Natural killer cell treated with Interleukin-12 subunit alpha and Interleukin-12 subunit beta and Interleukin-15 and Interleukin-18, amount 100 ng/mL, for 72 hours (primary cell): Measurements from ENCODE around the gene CYLD. TPM values are rescaled to one million over a fixed set of nuclear protein-coding genes. Genes with fewer than 3 reads are reported as not detected.

Experiments
- ATAC-seq, 2 donors: fragments of 150-1000 bp; cut with Tn5 transposase in 1 of 2; sonication (Bioruptor Pico), chemical (Tn5 transposase) in 1 of 2; 2 replicates each; pipeline ENCODE4 v1.10.0; 2021
- DNase-seq: peaks from one replicate; pipeline ENCODE4 v3.0.0; 2022; ENCODE audit warnings: low spot score
- H3K27ac Mint-ChIP-seq, 2 donors: 1 replicate in 1 of 2; 2 replicates in 1 of 2; pipeline ENCODE4 v1.8.0; 2022; ENCODE audit warnings: mixed read lengths in 2 of 2, mild to moderate bottlenecking in 1 of 2, moderate library complexity in 1 of 2
- H3K27me3 Mint-ChIP-seq, 2 donors: 1 replicate in 1 of 2; 2 replicates in 1 of 2; pipeline ENCODE4 v1.8.0; 2022; ENCODE audit warnings: mixed read lengths in 2 of 2
- H3K36me3 Mint-ChIP-seq: one replicate; pipeline ENCODE4 v1.8.0; 2022; ENCODE audit warnings: mixed read lengths
- H3K4me1 Mint-ChIP-seq, 2 donors: 1 replicate in 1 of 2; 2 replicates in 1 of 2; pipeline ENCODE4 v1.8.0; 2022; ENCODE audit warnings: low read depth in 2 of 2, mixed read lengths in 2 of 2, mild to moderate bottlenecking in 1 of 2
- H3K4me3 Mint-ChIP-seq: one replicate; pipeline ENCODE4 v1.8.0; 2022; ENCODE audit warnings: mixed read lengths
- H3K9me3 Mint-ChIP-seq: 2 replicates; pipeline ENCODE4 v1.8.0; 2022; ENCODE audit warnings: mixed read lengths
- total RNA-seq, 2 donors: library from RNA; stranded (reverse); gene quantifications; one replicate each; pipeline ENCODE4 v1.2.3, GENCODE V29; 2022

CYLD gene
- total RNA-seq, 2 donors from 2014 or later = 95.4 to 126 TPM

DNA sequence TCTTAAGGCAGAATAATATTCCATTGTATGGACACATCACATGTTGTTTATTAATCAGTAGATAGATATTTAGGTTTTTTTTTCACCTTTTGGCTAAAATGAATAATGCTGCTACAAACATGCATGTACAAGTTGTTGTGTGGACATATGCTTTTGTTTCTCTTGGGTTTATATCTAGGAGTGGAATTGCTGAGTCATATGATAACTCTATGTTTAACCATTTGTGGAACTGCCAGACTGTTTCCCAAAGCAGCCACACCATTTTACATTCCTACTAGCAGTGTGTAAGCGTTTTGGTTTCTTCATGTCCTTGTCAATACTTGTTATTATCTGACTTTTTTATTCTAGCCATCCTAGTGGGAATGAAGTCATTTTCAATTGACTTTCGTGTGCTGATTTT is 21.3 kb downstream of the CYLD start:
- DNase-seq = no peak
- Mint-ChIP-seq H3K4me1 (peaks cover 57 to 76% of the 10 kb centered on the region in 2 donors), H3K27ac (no peak overlapping the region), H3K36me3 (peaks cover 36% of the 10 kb centered on the region), H3K4me3 (no peak overlapping the region), H3K9me3 (peaks cover 6% of the 10 kb centered on the region), H3K27me3 (no peaks in the 10 kb centered on the region)
- no peak for ATAC-seq

DNA sequence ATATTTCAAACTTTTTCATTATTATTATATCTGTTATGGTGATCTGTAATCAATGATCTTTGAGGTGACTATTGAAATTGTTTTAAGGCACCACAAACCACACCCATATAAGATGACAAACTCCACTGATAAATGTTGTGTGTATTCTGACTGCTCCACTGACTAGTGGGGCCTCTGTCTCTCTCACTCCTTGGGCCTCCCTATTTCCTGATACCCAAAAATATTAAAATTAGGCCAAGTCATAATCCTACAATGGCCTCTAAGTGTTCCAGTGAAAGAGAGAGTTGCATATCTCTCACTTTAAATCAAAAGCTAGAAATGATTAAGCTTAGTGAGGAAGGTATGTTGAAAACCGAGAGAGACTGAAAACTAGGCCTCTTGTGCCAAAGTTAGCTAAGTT is 23.4 kb downstream of the CYLD start:
- H3K27me3 Mint-ChIP-seq = no peaks in the 10 kb centered on the region
- H3K4me1 Mint-ChIP-seq = peaks cover 63 to 80% of the 10 kb centered on the region in 2 donors
- H3K27ac Mint-ChIP-seq = peak overlapping the region; percentile 5 to 26
- H3K36me3 Mint-ChIP-seq = peaks cover 46% of the 10 kb centered on the region
- peaks cover 6% of the 10 kb centered on the region for H3K9me3 Mint-ChIP-seq
- DNase-seq (no peak), ATAC-seq (peak in 1 of 2 donors; percentile 65)
- peak overlapping the region; percentile 61 for H3K4me3 Mint-ChIP-seq

DNA sequence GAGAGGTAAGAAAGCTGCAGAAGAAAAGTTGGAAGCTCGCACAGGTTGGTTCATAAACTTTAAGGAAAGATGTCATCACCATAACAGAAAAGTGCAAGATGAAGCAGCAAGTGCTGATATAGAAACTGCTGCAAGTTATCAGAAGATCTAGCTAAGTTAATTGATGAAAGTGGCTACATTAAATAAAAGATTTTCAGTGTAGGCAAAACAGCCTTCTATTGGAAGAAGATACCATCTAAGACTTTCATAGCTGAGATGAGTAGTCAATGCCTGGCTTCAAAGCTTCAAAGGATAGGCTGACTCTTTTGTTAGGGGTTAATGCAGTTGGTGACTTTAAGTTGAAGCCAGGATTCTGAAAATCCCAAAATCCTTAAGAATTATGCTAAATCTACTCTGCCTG is 24.0 kb downstream of the CYLD start:
- Mint-ChIP-seq H3K4me1 (peaks cover 63 to 74% of the 10 kb centered on the region in 2 donors), H3K9me3 (peaks cover 6% of the 10 kb centered on the region), H3K4me3 (peak overlapping the region; percentile 61), H3K27ac (peak overlapping the region; percentile 5 to 26), H3K27me3 (no peaks in the 10 kb centered on the region), H3K36me3 (peaks cover 46% of the 10 kb centered on the region)
- ATAC-seq = no peak
- DNase-seq = no peak

DNA sequence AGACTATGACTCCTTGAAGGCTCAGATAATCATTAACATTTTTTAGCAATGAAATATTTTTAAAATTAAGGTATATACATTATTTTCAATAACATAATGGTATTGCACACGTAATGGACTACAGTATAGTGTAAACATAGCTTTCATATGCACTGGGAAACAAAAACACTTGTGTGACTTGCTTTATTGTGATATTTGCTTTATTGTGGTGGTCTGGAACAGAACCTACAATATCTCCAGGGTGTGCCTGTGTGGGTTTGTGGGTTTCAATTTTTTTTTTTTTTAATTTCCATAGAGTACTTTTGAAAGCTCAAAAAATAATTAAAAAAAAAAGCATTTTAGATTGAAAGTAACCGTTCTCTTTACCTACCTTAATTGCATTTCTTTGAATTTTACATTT is 25.3 kb downstream of the CYLD start:
- DNase-seq = no peak
- no peak for ATAC-seq
- H3K9me3 Mint-ChIP-seq = peaks cover 6% of the 10 kb centered on the region
- H3K4me1 Mint-ChIP-seq = peaks cover 56 to 73% of the 10 kb centered on the region in 2 donors
- H3K36me3 Mint-ChIP-seq = peaks cover 37% of the 10 kb centered on the region
- H3K27ac Mint-ChIP-seq = no peak overlapping the region
- H3K27me3 Mint-ChIP-seq = no peaks in the 10 kb centered on the region
- H3K4me3 Mint-ChIP-seq = no peak overlapping the region

DNA sequence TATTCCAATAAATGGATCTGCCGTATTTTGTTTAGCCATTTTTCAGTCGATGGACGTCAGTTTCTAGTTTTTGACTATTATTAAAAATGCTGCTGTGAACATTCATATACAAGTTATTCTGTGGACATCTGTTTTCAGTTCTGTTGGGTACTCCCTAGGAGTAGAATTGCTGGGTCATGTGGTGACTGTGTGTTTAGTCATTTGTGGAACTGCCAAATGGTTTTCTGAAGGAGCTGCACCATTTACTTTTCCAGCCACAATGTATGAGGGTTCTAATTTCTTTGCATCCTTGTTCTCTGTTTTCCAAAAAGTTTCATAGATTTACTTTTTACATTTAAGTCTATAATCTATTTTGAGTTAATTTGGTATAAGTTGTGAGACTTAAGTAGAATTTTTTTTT is 29.5 kb downstream of the CYLD start:
- no peak overlapping the region for H3K27ac Mint-ChIP-seq
- DNase-seq (no peak), ATAC-seq (no peak)
- peaks cover 4% of the 10 kb centered on the region for H3K9me3 Mint-ChIP-seq
- no peak overlapping the region for H3K4me3 Mint-ChIP-seq
- peaks cover 32 to 51% of the 10 kb centered on the region in 2 donors for H3K4me1 Mint-ChIP-seq
- H3K27me3 Mint-ChIP-seq = no peaks in the 10 kb centered on the region
- peaks cover 23% of the 10 kb centered on the region for H3K36me3 Mint-ChIP-seq

DNA sequence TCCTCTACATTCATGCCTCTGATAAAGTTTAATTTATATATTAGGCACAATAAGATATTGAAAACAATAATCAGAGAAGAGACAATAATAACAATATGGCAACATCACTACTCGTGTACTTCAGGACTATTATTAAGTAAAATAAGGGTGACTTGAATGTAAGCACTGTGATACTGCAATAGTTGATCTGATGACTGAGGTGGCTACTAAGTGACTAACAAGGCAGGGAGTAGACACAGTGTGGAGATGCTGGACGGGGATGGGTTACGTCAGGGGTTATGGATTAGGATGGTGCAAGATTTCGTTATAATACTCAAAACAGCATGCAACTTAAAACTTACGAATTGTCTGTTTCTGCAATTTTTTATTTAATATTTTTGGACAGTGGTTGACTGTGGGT is 32.5 kb downstream of the CYLD start:
- Mint-ChIP-seq H3K4me3 (no peak overlapping the region), H3K27me3 (no peaks in the 10 kb centered on the region), H3K27ac (no peak overlapping the region), H3K9me3 (no peaks in the 10 kb centered on the region), H3K4me1 (peaks cover 19 to 45% of the 10 kb centered on the region in 2 donors), H3K36me3 (peaks cover 11% of the 10 kb centered on the region)
- DNase-seq (no peak), ATAC-seq (no peak)

DNA sequence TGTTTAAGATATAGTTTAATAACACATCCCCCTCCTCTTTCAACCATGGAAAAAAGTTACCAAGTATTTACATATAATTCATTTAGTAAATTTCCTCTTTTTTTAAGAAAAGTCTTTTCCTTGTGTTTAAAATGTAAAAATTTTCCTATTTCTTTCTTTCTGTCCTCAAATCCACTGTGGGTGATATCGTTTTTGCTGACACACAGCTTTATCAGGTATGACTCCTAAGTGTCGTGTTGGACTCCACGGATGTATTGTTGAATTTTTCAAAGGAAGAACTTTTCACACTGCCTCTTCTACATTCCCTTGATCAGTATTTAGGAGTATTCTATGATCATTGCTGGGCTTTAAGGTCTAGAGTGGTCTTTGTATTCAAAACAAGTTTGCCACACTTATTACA is 33.1 kb downstream of the CYLD start:
- peaks cover 15 to 40% of the 10 kb centered on the region in 2 donors for H3K4me1 Mint-ChIP-seq
- H3K27me3 Mint-ChIP-seq = no peaks in the 10 kb centered on the region
- H3K9me3 Mint-ChIP-seq = no peaks in the 10 kb centered on the region
- H3K36me3 Mint-ChIP-seq = peaks cover 11% of the 10 kb centered on the region
- no peak overlapping the region for H3K27ac Mint-ChIP-seq
- no peak overlapping the region for H3K4me3 Mint-ChIP-seq
- DNase-seq = no peak
- ATAC-seq = no peak

DNA sequence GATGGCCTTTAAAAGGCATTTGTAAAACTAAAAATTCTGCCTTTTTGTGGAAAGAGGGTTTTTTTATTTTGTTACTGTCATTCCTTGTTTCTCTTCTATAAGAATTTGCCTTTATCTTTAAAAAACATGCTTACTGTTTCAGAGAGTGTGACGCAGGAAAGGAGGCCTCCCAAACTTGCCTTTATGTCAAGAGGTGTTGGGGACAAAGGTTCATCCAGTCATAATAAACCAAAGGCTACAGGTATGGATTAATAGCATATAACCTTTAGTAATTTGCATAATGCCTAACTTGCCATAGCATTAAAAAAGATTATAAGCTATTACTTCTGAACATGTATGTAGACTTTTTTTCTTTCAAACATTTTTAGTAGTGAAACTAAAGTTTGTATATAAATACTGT is 34.2 kb downstream of the CYLD start:
- no peaks in the 10 kb centered on the region for H3K27me3 Mint-ChIP-seq
- ATAC-seq (no peak), DNase-seq (no peak)
- H3K4me3 Mint-ChIP-seq = no peak overlapping the region
- no peaks in the 10 kb centered on the region for H3K9me3 Mint-ChIP-seq
- no peak overlapping the region for H3K27ac Mint-ChIP-seq
- peaks cover 18% of the 10 kb centered on the region for H3K36me3 Mint-ChIP-seq
- peaks cover 16 to 43% of the 10 kb centered on the region in 2 donors for H3K4me1 Mint-ChIP-seq

DNA sequence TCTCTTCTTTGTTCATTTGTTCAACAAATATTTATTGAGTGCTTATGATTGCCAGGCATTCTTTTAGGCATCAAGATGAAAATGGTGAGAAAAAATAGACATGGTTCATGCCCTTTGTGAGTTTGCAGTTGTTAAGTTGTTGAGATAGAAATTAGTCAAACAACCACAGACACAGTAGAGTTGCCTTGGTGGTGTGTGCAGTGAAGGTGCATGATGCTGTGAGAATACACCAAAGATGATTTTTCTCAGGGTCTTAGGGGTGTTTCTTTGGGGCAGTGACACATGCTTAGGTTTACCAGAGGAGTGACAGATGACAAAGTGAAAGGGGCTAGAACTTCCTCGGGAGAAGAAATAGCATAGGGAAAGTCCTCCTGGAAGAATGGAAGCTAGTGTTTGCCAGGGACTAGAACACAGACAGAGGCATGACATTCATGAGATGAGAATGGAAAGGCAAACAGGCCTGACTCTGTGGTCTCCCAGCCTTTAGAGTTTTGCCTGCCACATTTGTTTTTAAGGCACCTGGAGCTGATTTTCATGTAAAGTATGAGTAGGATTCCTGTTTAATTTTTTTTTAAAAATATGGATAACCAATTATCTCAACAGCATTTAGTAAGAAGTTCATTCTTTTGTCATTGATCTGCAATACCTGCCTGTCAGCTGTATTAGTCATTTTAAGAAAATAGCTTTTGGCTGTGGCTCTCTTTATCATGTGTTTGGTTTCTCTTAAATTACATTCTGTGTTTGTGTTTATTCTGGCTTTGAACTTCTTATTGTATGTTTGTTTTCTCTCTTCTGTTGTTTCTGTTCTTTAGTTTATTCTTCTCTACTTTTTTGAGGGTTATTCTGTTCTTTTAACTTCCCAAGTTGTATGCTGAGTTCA is 36.6 kb downstream of the CYLD start:
- H3K4me3 Mint-ChIP-seq = peak overlapping the region; percentile 49
- ATAC-seq (peak; percentile 40 to 90), DNase-seq (no peak)
- peaks cover 18 to 36% of the 10 kb centered on the region in 2 donors for H3K4me1 Mint-ChIP-seq
- no peaks in the 10 kb centered on the region for H3K27me3 Mint-ChIP-seq
- peaks cover 30% of the 10 kb centered on the region for H3K36me3 Mint-ChIP-seq
- no peaks in the 10 kb centered on the region for H3K9me3 Mint-ChIP-seq
- H3K27ac Mint-ChIP-seq = peak overlapping the region; percentile 5 to 14

DNA sequence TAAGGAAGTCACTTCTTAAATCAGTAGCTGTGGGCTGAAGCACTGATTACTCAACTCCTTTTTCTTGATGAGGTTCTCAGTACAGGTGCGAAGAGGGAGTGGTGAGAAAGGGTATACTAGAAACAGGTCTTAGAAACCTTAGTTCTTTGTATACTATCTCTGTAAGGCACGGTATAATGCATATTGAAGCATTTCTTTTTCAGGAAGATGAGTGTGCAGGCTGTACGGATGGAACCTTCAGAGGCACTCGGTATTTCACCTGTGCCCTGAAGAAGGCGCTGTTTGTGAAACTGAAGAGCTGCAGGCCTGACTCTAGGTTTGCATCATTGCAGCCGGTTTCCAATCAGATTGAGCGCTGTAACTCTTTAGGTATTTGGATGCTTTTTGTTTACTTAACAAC is 39.2 kb downstream of the CYLD start:
- Mint-ChIP-seq H3K27ac (peak overlapping the region; percentile 27 to 47), H3K36me3 (peaks cover 41% of the 10 kb centered on the region), H3K27me3 (no peaks in the 10 kb centered on the region), H3K4me1 (peaks cover 19 to 27% of the 10 kb centered on the region in 2 donors), H3K4me3 (no peak overlapping the region), H3K9me3 (no peaks in the 10 kb centered on the region)
- no peak for ATAC-seq
- DNase-seq = no peak

DNA sequence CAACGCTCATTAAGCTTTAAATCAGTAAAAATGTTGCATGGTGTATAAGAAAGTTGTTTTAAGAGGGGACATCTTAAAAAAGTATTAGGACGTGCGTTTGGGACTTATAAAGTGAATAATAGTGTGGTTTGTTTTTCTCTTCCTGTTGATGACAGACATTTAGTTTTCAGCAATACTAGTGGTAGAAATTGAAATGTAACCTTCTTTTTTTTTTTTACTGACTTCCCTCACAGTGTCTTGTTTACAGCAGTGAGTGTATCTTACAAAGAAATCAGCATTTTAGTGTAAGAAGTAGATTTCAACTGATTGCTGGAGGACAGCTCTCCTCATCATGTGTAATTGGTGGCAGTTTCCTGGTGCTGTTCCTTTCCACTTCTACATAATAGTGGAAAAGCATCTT is 39.6 kb downstream of the CYLD start:
- no peak for ATAC-seq
- DNase-seq = no peak
- peaks cover 41% of the 10 kb centered on the region for H3K36me3 Mint-ChIP-seq
- peaks cover 19 to 27% of the 10 kb centered on the region in 2 donors for H3K4me1 Mint-ChIP-seq
- no peak overlapping the region for H3K4me3 Mint-ChIP-seq
- no peaks in the 10 kb centered on the region for H3K9me3 Mint-ChIP-seq
- H3K27ac Mint-ChIP-seq = peak overlapping the region; percentile 27 to 47
- H3K27me3 Mint-ChIP-seq = no peaks in the 10 kb centered on the region

DNA sequence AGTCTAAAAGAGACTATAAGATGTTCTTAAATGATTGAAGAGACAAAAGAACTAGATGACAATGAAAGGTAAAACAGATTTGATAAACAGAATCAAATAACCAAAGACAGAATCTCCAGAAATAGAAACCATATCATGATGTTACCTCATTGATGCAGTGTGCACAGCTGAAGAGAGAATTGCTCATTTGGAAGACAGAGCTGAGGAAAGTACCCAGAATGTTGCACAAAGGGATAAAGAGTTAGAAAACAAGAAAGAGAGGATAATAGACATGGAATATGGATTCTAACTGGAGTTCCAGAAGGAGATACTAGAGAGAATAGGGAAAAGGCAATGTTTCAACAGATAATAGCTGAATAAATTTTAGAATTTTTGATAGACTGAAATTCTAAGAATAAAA is 47.9 kb downstream of the CYLD start:
- ATAC-seq (no peak), DNase-seq (no peak)
- Mint-ChIP-seq H3K27me3 (no peaks in the 10 kb centered on the region), H3K4me1 (no peaks in the 10 kb centered on the region), H3K4me3 (no peak overlapping the region), H3K27ac (no peak overlapping the region), H3K9me3 (peaks cover 3% of the 10 kb centered on the region), H3K36me3 (peaks cover 21% of the 10 kb centered on the region)

DNA sequence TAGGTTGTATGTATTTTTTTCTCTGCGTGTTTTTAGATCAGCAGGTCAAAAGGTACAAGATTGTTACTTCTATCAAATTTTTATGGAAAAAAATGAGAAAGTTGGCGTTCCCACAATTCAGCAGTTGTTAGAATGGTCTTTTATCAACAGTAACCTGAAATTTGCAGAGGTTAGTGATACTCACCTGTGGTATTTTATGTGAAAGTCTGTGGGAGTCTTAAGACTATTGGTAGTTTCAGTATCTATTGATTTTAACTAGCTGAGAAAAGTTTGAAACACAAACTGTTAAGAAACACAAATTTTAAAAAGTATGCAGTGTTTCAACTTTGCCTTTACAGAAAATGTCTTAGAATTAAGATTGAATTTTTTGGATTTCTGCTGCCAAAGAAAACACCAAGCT is 49.6 kb downstream of the CYLD start:
- Mint-ChIP-seq H3K4me1 (peaks cover 0 to 5% of the 10 kb centered on the region in 2 donors), H3K4me3 (no peak overlapping the region), H3K9me3 (peaks cover 3% of the 10 kb centered on the region), H3K27me3 (no peaks in the 10 kb centered on the region), H3K36me3 (peaks cover 21% of the 10 kb centered on the region), H3K27ac (no peak overlapping the region)
- ATAC-seq (no peak), DNase-seq (no peak)

DNA sequence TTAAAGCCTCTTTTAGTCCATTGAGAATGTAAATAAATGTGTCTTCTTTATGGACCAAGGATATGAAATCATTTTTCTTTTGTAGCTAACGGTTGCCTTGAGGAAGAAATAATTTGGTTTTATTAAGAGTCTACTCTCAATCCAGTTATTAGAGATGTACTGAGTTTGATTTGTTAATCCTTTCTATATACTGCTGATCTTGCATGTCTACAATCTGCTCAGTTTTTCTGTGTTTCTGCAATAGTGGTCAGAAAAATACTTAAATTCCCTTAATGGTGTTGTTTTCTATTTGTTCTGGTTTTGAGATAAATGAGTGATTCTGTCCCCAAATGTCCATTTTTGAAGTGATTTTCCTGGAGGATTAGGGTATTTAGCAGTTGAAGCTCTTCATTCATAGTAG is 54.9 kb downstream of the CYLD start:
- Mint-ChIP-seq H3K27ac (no peak overlapping the region), H3K9me3 (no peaks in the 10 kb centered on the region), H3K27me3 (no peaks in the 10 kb centered on the region), H3K4me1 (peaks cover 0 to 5% of the 10 kb centered on the region in 2 donors), H3K4me3 (no peak overlapping the region), H3K36me3 (peaks cover 13% of the 10 kb centered on the region)
- DNase-seq = no peak
- ATAC-seq = no peak
